ENCODE results near the gene SHB.
"Not testable (repeated sequence)": the region's sequence is repeated elsewhere in the genome, so short reads cannot be mapped to it uniquely, and the experiment has no call there.

The SHB gene

DNA sequence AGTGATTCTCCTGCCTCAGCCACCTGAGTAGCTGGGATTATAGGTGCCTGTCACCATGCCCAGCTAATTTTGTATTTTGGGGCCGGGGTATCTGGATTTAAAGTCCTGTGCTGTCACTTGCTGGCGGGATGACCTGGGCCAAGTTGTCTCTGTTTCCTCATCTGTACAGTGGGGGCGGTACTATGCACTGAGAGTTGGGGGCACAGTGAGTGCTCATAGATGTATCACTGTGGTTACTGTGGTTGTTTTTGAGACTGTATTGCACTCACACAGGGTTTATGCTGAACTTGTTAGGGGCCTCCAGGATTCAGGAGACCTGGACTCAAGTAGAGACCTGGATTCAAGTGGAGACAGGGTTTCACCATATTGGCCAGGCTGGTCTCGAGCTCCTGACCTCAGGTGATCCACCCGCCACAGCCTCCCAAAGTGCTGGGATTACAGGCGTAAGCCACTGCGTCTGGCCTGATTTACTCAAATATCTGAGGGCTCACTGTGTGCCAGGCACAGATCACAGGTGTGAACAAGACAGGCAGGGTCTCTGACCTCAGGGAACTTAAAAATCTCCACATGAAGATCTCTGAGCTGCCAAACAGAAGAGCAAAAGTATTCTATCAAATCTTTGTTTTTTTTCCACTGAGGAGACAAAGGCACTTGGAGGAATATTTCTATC, 103.2 kb downstream of the SHB start:
- not testable (repeated sequence) for DNase-seq

DNA sequence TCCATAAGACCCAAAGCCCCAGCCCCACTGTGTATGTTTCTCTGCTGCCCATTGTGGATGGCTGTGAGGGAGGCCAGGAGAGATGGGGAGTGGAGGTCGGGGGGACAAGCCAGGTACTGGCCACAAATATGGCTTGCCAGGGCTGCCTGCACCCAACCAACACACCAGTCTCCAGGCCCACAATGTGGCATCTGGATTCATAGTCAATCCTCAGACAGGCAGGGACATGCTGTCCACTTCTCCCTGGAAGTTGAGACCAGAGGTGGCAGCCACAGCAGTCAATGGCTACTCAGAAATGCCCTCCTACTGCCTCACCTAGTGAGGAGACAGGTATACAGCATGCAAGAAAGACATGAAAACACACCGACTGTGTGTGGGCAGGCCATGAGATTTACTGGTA, 103.9 kb downstream of the SHB start:
- no peak for DNase-seq

DNA sequence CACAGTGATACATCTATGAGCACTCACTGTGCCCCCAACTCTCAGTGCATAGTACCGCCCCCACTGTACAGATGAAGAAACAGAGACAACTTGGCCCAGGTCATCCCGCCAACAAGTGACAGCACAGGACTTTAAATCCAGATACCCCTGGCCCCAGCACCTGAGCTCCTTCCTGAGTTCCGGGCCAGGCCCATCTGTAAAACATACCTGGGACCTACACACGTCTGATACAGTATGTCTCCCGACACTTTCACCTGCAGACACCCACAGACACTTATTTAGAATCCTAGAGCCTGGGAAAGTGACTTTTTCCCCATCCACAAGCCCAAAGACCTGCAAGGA, 104.3 kb downstream of the SHB start:
- no peak for DNase-seq

DNA sequence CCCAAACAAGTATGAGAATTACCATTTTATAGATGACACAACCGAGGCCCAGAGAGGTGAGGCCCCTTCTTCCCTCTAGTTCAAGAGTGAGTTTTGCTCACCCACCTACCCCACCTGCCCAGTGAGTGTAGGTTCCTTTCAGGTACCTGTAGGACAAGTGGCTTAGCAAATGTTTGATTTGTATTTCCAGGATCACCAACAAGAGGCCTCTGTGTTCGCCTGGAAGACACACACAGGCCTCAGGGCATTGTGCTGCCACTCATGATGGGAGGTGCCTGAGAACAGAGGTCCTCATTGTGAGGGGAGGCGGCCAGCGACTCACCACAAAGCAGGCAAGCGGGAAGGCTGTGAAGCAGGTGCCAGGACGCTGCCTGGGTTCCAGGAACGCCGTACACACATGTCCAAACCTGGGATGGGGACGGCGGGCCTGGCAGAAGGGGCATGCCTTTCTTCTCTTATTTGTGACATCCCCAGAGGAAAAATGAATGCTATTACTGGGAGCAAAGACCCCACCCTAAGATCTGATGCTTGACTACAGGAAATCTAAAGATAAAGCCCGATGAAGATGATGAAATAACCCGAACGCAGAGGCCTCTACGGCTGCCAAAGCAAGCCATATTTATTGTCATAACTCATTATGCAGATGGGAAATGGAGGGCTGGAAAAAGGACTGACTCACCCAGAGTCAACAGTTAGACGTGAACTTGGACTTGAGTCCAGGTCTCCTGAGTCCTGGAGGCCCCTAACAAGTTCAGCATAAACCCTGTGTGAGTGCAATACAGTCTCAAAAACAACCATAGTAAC, 104.9 kb downstream of the SHB start:
- peak; percentile 67 for DNase-seq

DNA sequence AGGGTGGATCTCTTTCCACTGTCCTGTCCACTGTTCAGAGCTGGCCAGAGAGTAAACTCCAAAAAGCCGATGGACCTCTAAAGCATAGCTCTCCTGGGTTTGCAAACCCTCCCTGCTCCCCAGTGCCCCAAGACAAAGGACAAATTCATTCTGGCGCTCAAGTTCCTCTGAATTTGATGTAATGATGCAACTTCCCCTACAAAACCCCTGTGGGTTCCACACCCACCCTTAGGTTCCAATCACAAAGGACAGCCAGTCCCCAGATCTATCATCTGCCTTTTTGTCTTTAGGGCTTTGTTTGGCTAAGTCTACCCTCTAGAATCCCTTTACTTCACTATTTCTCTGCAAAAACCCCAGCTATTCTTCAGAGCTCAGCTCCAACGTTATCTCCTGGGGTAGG, 107.7 kb downstream of the SHB start:
- no peak for DNase-seq

DNA sequence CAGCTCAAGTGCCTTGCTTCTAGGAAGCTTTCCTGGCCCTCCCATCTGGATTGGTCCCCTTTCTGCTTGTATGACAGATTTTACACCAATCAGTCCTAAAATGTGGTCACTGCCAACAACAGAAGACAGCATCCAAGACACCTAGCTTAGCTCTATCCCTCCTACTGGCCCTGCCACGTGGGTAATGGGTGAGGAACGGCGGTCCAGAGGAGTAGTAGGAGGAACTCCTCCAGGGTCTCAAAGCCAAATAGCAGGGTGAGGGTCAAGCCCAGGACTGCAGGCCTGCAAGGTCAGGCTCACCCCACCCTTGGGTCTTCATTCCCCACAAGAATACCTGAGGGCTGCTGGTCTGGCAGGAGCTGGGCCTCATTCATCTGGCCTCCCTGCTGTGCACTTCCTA, 108.4 kb downstream of the SHB start:
- DNase-seq: no peak

DNA sequence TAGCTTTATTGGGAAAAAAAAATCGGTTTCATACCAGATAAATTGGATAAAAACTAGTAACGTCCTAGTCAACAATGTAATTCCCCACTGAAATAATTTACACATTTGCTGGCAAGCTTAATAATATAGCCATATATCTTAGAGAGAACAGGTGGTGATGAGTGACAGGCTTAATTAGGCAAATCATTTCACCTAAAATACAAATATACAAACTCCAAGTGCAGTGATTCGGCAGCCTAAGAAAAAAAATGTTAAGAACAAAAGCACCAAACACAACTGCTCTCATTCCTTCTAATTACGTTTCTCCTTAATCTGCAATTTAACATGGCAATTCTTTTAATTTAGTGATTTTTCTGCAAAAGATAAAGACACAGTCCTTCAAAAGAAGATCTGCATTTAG, 109.1 kb downstream of the SHB start:
- no peak for DNase-seq

DNA sequence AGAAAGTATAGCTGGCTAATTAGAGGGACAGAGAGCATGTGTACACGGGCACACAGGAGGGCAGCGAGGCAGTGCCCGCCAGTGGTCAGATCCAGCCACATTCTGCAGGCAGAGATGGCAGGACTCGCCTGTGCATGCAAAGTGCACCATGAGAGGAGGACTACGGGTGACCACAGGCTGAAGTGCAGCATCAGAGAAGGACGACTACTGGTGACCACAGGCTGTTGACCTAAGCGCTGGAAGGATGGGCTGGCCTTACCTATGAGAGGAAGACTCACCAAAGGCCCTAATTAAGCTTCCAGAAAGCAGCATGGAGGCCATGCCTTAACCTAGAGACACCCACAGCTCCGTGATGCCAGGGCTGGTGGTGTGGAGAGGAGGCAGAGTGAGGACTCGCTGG, 110.9 kb downstream of the SHB start:
- DNase-seq: no peak

DNA sequence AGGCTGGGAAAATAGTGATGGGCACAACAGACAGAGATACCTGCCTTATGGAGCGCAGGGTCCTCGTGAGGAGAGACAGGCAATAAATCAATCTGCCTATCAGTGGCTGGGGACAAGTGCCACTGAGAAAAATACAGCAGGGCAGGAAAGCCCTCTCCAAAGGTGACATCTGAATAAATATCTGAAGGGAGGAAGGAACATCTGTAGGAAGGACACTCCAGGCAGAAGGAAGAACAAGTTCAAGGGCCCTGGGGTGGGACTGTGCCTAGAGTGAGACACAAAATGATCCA, 111.4 kb downstream of the SHB start:
- no peak for DNase-seq

DNA sequence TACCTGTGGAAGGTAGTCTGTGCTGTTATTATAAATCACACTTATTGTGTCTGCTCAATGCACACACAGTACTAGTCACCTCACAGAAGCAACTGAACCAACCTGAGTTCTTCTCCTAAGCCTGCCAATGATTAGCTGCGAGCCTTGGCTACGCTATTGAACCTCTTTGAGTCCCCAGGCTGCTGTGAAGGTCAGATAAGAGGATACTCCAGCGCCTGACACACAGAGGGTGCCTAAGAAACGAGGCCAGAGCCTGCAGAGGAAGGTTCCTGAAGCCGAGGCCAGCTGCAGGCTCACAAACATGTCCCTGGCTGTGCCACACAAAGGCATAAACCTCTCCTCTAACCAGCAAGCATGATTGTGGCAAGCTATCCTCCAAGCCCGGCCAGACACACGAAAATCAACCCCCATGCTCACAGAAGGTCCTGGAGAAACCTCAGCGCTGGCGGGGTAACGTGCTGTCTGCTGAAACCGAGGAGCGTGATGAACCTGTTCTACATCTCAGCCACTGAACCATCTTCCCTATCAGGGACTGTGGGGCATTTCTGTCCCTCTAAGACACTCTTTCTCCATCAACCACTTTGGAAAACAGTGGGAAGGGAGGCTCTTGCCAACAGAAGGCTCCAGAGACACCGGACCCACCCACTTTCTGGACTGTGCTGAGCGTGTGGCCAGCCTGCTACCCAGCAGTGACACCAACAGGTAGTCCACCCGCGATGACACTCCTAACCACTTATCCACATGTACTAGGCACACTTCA, 111.9 kb downstream of the SHB start:
- no peak for DNase-seq

DNA sequence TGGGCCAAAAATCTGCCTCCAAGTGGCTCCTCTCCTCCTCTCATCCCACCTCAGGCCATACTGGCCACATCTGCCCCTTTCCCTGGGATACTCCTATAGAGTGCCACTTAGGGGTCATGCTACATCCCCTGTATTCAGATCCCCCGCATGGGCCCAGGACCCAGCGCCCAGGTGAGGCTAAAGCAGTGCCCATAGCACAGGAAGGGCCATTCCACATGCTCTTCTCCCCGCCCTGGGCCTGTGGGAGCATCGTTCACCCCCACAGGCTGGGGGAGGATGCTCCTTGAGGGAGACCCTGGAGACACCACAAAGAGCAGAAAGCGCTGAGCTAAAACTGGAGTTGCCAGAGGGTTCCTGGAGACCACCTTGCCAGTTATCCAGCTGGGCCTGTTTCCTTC, 112.6 kb downstream of the SHB start:
- DNase-seq: no peak

DNA sequence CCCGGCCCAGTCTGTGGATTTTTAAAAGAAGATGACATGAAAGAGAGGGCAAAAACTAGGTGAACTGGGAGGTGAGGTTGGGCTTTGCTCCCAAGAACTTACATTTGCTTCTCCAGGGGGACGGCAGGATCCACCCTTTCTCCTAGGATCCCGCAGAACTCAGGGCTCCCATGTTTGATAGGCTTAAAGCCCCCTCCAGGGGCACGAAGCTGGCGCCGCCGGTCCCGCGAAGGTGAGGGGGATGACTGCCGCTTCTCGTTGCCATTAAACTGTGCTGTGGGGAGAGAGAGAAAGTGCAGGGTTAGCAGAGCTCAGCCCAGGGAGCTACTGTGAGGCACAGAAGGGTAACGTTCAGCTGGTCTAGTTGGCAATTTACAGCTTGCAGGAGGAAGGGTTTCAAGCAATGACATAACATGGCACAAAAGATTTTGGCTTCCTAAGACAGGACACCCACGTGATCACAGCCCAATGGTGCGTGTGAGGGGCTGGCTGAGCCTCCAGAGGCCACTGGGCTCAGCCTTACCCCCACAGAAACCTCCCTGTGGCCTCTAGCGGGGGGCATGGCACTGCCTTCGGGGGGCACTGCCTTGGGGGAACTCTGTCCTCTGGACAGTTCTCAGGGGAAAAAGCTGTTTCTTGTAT, 113.1 kb downstream of the SHB start:
- DNase-seq: no peak

DNA sequence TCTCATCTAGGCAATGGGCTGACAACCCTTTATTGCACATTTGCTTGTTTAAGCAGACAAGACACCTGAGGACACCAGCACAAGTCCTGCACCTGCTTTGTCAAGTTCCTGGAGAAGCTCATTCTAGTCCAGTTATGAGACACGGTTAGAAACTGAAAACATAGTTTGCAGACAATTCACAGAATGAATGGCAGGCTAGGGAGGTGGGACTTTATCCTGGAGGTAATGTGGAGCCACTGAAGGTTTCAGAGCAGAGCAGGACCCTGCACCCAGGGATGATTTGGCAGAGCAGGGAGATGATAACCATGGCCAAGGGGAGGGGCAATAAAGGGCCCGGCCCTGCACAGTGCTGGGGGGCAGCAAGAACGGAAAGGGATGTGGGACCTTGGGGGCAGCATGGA, 114.4 kb downstream of the SHB start:
- no peak for DNase-seq

DNA sequence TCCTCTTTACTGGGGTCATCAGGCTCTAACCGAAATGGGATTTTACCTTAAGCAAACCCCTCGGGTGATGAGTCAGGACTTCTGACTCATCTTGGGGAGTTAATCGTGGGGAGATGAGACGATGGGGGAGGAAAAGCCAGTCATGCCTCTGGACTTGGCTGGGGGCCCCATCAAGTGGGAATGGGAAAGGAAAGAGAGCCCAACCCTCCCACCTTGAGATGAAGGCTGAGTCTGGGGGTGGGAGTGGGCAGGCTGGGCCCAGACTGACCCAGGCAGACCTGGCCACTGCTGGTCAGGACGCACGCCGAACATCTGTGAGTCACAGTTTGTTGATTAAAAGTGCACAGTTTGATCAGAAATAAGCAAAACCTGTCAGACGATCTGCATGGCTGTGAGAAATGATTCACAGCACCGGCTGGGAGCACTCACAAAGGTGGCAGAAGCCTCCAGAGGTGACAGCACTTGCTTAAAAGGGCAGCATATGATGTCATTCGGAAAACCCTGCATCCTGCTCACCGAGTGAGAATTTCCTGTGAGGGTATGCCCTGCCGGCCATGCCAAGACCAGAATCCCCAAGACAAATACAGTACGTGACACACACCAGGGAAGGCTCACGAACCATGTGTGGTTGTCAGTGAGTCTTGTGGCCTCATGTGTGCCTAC, 115.1 kb downstream of the SHB start:
- DNase-seq: no peak

DNA sequence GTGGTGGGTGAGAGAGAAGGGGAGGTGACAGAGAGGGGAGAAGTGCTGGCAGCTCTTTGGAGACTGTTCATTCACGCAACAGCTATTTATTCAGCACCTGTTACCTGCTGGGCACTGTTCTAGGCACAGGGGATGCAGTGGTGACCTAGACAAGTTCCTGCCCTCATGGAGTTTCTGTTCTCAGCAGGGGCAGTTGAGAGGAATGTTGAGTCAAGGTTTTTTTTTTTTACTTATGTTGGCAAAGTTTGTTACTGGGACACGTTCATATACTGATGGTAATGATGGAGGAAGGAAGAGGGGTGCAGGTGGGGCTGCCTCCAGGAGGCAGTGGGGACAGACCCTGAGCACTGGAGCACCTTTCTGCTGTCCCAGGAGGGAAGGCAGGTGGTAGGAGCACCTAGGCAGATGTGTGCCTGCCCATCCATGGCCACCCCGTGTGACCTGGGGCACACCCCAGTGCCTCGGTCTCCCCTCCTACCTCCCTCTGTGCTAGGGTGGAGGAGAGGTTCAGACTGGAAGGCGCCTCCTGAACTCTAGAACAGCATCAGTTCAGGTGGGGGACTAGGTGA, 115.7 kb downstream of the SHB start:
- no peak for DNase-seq

DNA sequence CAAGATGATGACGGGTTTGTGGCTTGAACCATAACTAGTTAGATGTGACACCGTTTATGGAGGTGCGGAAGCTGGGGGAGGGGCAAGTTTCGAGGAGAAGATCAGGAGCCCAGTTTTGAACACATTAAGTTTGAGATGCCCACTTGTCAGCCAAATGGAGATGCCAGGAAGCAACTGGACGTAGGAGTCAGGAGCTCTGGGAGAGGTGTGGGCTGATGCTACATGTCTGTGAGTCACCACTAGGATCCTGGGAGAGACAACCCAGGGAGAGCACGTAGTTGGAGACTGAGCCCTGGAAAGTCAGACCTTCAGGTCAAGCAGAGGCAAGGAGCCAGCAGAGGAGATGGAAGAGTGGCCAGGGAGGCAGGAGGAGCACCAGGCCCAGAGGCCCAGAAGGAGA, 116.3 kb downstream of the SHB start:
- DNase-seq: no peak

DNA sequence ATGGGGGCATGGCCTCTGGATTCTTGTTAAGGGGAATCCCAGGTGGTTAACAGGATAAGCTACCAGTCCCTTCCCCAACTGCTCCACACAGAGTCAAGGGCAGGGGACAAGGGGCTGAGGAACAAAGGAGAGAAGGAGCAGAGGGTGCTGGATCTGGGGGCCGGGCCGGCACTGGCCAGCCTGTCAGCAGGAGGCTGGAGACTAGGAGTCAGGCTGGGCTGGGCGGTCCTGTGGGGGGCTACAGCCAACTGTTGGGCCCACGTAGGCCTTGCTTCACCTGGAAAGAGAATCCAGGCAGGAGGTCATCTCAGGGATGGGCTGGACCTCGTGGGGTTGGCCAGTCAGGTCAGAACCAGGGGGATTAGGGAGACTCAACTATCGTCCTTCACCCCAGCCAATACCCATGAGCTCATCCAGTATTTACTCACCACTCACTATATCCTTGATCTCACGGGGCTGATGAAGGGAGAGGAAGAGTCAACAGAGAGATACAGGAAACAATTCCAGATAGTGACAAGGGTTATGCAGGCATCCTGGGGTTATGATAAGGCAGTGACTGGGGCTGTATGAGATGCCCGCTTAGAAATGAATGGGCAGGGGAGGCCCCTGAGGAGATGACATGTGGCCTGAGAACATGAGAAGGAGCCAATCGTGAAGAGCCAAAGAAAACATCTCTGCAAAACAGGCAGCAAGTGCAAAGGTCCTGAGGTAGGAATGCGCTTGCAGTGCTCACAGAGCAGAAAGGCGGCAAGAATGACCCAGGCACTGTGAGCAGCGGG, 117.2 kb downstream of the SHB start:
- no peak for DNase-seq

DNA sequence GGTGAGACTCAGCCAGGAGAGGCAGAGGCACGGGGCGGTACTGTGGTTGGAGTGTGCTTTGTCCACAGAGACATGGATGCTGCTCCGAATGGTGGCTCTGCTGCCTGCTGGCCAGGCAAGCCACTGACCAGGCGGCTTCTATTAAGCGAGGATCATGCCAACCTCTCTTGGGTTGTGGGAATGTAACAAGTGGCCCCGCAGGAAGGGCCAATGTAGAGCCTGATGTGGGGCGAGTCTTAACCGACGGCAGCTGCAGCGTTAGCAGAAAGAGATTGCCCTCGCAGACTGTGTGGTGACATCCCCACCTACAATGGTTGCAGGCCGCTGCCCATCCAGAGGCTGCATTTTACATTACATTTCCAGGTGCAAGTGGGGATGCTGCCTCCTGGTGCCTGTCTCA, 118.5 kb downstream of the SHB start:
- DNase-seq: no peak

DNA sequence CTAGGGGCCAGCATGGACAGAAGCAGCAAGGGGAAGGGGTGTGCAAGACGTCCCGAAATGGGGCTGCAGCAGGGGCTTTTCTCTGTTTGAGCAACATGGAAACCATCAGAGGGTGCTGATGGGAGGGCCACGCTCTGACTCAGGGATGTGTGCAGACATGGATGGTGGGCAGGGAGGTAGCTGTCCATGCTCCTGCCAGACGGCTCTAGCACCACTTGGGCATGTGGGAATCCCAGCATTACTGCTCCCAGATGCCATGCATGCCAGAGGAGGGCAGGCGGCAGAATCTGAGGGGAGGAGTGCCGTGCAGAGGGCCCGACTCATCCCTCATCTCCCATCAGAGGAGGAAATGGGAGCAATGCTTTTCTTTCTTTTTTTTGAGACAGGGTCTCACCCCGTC, 119.5 kb downstream of the SHB start:
- DNase-seq: no peak

DNA sequence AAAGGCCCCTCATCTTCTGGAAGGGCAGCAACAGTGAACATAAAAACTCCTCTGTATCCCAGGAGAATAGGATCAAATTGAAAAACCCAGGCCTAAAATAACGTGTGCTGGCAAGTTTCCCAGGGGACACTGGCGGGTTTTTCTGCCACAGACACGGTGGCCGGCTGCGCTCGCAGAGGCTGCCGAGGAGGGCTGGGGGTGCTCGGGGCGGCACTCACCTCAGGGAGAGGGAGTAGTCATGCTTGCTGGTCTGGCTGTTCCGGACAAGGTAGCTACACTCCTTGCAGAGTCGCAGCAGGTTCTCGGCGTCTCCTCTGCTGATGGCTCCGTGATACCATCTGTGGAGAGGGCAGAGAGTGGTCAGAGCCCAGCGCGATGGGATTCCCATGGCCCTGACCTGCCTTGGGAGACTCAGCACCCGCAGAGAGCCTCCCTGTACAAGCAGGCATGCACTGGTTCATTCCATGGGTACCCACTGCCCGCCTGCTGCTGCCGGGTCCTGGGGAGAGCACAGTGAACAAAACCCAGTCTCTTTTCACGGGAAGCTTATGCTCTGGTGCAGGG, 120.5 kb downstream of the SHB start:
- DNase-seq: no peak

DNA sequence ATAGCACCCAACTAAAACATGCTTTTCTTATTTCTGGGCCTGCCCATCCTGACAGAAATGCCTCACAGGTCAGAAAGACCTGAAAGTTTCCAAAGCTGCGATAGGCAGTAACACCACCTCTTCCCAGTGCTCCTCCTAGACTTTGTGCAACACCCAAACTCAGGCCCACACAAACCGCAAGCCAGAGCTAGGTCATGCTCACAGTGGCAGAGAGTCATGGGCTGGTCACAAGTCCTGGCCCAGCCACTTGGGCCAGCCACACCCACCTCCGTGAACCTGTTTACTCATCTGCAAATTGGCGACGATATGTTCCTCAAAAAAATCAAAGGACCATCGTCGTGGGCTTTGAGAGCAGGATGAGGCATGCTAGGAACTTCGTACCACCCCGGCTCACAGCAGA, 121.0 kb downstream of the SHB start:
- no peak for DNase-seq

DNA sequence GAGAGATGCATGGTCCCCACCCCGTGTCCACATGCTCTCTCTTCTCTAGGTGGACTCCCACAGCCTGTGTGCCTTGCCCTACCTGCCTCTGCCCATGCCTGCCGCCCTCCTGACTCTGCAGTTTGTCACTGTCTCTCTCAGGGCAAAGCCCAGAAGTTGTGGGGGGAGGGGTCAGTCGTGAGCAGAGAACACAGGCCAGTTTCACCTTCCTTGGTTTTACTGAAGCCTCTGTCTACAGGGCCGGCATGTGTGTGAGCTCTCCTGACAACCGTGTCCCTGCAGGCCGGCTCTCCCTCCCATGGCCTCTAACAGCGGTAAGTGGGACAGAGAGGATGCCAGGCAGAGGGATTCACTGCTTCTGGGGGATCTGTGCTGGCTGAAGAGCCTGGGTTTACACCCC, 121.6 kb downstream of the SHB start:
- DNase-seq: no peak
